Measurements from ENCODE around the gene CNGB1.
"Not testable (repeated sequence)": the region's sequence is repeated elsewhere in the genome, so short reads cannot be mapped to it uniquely, and the experiment has no call there.

Gene CNGB1

GRCh38 chr16:57835439-57835838 lies 135.5 kb downstream of the CNGB1 start:
- in situ Hi-C loops (cut with MboI; ENCODE audit: low sequenced_read_pairs): not testable (repeated sequence)

- in situ Hi-C loops (cut with MboI; ENCODE audit: low sequenced_read_pairs): no loop called here
Observed at GRCh38 chr16:57834936-57835335, 136.0 kb downstream of the CNGB1 start.
